Stimulated activated naive CD4-positive, alpha-beta T cell (primary cell): ENCODE data around the gene RNF150.
A peak's percentile ranks its signal among the peaks of the same experiment; 100 is the strongest.
"Not testable (repeated sequence)": the region's sequence is repeated elsewhere in the genome, so short reads cannot be mapped to it uniquely, and the experiment has no call there.

Experiments
- DNase-seq, 6 experiments: peaks; one replicate each; lab custom pipeline; 2025; lab: John Stamatoyannopoulos, UW

RNF150 gene

DNA sequence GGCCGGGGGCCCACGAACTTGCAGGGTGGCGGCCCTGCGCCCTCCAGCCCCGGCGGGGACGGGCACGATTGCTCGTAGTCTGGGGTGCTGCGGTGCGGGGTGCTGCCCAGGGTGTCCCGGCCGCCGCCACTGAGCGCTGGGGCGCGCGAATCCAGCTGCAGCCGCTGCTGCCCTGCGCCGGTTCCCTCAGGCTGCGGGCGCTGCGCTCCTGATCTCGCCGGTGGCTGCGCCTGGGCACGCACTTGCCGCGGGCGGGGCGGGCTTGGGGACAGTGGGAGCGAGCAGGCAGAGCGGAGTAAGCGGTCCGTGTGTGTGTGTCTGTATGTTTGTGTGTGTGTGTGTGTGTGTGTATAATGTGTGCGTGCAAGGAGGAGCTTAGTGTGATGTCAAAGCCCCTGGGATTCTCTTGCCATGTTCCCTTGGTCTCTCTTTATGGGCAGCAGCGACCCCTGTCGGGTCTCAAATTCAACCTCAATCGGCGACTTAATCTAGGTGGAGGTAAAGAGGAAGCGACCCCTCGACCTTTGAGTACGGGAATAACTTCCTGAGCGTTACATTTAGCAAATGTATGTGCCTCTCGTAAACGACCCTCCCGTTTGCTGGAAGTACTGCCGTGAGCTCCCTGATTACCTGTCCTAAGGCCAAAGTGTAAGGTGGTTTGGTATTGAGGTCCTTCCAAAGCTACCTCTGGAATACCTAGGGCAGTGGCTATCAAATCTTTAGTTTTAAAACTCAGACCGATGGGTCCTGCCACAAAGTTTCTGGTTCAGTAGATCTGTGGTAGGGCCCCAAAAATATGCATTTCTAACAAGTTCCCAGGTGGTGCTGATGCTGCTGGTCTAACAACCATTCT, at the start of gene RNF150:
Gene RNF150 (minus strand): TSS at position 324 of the 853 bp plus-strand sequence.
- peak in 3 of 6 experiments; percentile 0 to 14 (median 9) for DNase-seq

GRCh38 chr4:141180991-141181761, 47.9 kb upstream of the RNF150 start:
- no peak for DNase-seq

- DNase-seq: no peak
Measured at GRCh38 chr4:141179474-141180373, 46.5 kb upstream of the RNF150 start.

GRCh38 chr4:141177171-141177570, 43.9 kb upstream of the RNF150 start:
- no peak for DNase-seq

DNA sequence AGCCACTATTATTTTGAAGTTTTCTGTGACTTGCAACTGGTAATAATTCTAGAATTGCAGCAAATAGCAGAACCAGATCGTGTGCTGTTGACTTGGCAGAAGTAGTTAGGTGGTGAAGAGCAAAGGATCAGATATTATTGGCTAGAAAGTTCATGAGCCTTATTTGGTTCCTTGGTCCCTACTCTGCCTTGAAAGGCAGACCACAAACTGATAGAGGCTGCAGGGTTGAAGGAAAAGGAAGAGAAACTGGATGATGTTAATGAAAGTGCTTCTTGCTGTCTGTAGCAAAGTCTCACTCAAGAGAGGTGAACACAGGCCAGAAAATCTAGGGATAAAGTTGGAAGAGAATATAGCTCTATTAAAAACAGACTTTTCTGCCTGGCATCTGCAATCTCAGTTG, 41.2 kb upstream of the RNF150 start:
- no peak for DNase-seq

GRCh38 chr4:141170671-141171070, 37.4 kb upstream of the RNF150 start:
- no peak for DNase-seq

DNA sequence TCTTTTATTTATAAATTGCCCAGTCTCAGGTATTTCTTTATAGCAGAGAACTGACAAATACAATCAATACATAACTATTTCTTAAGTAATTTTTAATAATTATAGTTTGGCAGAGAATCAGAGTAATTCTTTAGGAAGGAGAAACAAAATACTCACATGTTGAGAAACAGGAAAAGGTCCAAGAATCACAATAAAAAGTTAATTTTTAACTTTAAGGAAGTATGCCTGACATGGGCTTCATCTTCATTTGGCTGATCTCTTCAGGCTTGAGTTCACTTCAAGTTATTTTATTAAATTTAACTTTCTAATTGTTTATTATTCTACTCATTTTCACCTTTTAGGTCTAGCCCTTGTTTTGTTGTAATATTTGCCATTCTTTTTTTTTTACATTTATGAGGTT, 36.1 kb upstream of the RNF150 start:
- no peak for DNase-seq

DNA sequence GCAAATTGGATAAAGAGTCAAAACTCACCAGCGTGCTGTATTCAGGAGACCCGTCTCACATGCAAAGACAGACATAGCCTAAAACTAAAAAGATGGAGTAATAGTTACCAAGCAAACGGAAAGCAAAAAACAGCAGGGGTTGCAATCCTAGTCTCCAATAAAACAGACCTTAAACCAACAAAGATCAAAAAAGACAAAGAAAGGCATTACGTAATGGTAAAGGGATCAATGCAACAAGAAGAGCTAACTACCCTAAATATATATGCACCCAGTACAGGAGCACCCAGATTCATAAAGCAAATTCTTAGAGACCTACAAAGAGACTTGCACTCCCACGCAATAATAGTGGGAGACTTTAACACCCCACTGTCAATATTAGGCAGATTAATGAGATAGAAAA, 31.7 kb upstream of the RNF150 start:
- not testable (repeated sequence) for DNase-seq

DNA sequence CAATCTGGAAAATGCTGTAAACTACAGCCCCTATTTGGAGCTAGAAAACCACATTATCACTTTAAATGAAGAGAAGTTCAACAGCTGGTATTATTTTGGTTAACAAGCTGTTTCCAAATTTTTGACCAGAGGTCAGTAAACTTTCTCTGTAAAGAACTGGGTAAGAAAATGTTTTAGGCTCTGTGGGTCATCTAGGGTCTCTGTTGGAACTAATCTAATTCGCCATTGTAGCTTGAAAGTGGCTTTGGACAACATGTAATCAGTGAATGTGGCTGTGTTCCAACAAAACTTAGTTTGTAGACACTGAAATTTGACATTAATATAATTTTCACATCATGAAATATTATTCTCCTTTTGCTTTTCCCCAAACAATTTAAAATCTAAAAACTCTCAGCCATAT, 25.8 kb upstream of the RNF150 start:
- no peak for DNase-seq

DNA sequence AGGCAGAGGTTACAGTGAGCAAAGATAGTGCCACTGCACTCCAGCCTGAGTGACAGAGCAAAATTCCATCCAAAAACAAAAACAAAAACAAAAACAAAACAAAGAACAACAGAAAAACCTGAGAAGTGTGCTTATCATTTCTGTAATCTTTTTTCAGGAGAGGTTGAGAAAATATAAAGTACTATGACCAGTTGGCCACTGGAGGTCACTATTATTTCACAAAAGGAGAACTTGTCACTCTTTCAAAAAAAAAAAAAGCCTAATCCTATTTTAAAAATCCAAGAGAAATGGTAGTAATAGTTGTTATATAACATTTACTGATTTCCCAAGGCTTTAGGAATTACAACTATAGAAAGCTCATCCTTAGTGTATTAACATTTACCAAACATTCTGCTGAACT, 24.9 kb upstream of the RNF150 start:
- DNase-seq: no peak

DNA sequence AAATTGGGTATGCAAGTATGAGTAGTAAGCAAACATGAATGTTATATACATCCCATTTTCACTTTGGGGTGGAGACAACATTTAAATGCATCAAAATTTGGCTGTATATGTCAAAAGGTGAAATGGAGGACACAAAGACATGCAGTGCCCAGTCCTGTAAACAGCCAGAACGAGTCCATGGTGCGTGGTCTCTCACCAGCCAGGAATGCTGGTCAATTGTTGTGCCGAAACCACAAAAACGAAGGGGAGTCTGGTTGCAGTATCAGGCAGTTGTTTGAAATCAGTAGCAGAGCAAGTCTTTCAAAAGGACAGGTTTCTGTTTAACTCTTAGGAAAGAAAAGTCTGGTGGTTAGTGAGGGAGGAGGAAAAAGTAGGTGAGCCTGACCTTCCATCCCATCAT, 22.3 kb upstream of the RNF150 start:
- DNase-seq: no peak

GRCh38 chr4:141154725-141155124, 21.5 kb upstream of the RNF150 start:
- DNase-seq: no peak

DNA sequence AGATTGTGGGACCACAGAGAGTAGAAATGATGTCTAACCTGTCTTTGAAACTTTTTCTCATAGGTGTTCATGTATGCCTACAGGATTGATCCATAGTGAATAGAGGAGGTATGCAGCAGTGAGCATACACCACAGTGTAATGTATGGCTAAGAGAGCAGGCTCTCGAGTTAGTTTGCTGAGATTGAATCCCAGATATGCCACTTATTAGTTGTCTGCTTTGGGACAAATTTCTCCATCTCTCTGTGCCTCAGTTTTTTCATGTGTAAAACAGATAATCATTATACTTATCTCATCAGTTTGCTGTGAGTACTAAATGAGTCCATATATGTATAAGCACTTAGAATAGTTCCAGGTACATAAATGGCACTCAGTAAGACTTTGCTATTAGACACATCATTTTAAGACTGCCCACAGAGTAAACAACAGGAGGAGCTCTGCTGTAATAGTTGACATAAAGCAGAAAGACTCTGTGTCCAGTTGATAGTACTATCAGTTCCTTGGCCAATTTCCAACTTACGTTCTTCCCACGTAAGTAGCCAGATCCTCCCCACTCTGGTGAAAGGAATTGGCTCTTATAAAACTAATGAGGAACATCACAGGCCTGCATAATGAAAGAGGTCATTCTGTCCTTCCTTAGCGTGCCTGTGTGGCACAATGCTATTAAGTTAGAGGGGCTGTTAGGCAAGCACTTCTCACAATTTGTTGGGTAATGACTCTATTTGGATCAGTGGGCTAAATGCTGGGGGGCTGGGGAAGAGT, 20.7 kb upstream of the RNF150 start:
- DNase-seq: no peak

DNA sequence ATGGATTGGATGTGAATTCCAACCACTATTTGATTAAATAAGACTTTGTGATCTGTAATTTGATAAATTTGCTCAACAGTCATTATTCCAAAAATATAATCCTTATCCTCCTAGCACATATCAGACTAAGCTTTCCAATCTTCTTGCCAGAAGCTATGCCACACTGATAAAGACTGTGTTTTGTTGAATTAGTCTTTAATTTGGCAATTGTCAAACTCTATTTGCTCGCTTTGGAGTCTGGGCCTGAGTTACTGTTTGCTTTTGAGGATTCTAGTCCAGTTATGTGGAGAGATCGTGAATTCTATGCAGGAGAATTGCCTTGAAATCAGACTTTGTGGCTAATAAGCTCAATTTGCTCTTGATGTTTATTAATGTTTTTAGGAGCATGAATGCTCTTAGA, 10.9 kb upstream of the RNF150 start:
- no peak for DNase-seq

DNA sequence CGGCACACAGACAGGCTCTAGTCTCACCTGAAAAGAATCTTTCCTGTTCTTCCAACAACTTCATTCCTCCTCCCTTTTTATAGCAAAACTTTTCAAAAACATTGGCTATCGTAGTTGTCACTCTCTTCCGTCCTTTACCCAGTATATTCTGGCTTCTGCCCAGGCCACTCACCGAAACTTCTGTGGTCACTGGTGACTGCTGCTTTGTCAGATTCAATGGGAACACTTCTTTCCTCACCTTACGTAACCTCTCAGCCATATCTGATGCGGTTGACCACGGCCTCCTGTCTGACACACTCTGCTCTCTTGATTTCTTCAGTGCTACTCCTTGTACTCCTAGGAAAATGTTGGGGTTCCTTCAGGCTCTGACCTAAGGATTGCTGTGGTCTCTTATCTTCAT, 9.2 kb upstream of the RNF150 start:
- no peak for DNase-seq

DNA sequence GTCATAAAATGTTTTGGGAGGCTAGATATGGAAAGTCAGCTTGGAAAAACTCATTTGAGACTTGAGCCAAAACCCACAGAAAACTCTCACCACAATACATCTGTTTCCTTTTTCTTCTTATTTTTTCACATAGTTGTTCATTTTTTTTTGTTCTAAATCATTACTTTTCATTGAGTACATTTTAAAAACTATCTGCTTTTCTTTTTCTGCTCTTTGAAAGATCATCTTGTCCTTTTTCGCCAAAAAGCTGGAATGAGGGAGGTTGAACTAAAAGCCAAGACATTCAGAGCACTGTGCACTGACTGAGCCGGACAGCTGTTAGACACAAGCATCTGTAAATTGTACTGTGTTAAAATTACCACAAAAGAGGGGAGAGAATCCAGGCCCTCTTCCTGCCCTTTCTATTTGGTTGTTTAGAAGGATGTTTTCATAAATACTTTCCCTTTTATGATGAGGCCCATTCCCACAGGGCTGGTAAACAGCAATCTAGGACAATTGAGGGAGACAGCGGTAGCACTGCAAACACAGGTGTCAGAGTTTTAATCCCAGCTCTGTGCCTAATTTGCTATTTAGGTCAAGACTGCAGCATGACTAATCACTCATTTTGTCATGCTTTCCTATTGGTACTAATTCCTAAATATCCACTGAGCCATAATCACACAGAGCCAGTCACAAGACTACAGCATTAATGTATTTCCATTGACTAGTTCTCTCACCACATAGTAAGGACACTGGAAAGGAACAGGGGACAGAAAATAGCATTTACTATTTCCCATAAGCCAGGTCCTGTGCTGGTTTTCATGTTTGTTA, 7.3 kb upstream of the RNF150 start:
- DNase-seq: no peak

DNA sequence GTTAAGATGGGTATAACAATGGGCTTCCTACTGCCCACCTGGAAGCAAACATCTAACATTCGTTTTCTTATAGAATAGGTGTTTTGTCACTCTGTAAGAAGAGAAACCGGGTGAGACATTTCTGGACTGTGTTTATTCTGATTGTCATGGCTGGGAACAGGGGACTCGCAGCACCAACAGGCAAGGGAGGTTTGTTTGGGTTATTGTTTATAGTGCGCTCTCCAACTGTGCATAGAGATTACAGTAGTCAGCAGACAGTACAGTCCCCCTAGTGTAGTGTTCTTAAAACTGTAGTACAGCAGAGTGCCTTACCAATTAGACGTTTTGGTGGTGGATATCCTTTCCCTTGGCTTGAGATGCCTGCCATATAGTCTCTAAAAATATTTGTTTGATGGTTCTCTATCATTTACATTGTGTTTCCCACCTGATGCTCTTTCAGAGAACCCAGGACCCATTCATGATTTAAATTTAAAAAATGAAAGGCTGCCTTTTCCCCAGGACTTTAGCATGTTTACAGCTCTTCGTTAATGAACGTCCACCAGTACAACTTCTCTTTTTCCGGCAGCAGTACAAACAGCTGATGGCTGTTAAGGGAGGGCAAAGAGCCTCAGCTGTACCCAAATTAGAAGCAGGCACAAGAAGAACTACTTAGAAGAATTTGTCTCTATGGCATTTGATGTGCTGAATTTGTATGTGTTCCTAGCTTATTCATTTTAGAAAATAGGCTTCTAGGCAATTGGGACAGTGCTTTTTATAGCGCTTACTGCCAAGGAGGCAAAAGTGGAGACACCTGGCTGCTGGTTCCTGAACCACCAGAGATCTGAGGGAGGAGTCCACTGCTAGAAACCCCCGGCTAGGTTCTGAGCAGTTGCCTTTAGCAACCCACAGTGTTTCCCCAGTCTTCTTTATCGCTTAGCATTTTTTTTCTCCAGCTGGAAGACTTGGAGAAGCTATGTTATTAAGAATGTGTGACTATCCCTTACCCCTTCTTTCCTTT, 1.0 kb upstream of the RNF150 start:
- no peak for DNase-seq

DNA sequence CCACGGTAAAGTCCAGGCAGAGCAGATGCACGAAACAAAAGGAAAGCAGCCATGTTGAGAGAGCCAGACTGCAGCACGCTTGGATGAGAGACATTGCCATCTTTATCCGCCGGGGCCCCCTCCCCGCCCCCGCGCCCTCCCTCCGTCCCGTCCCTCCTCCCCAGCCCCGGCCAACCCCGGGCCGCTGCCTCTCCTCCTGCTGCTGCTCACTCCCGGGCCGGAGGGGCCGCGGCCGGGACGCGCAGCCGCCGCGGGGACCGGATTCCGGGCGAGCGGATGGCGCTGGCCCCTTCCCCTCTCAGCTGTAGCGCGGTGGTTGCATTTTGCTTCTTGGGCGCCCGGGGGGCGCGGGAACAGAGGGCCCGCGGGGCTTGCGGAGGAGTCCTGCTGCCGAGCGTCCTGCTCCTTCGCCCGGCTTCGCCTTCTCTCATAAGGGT, 542 bp downstream of the RNF150 start:
- DNase-seq: no peak

GRCh38 chr4:141132072-141132708, 1.1 kb downstream of the RNF150 start:
- no peak for DNase-seq
